ENCODE data around the gene ITGA11.
A peak's percentile ranks its signal among the peaks of the same experiment; 100 is the strongest.

The ITGA11 gene

DNA sequence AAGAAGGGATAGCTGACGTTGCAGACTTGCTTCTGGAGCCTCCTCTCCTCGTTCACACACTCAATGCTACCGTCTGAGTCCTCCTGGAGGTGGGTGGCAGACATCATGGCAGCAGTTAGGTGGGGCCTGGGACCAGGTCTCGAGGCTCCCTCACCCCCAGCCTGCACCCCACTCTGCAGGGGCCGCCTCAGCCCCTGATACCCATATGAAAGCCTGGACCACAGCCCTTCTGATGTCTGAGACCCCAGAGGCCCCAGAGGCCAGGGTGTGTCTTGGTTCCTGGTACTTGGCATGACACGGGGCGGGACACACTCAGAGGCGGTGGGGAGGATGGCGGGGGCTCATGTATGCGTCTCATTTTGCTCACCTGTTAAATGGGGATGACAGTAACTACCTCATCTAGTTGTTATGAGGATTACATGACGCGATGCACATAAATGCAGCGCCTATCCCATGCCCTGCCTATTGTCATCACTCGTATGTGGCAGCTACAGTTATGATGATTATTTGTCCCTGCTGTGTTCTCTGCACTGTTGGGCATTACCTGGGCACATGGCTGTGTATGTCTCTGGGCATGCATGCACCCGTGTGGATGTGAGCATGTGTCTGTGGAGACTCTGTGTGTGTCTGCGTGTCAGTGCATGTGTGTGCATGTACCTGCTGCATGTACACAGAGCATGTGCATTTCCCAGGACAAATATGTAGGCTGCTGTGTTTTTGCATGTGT is 114.5 kb downstream of the ITGA11 start:
- TF ChIP-seq CTCF (IDR thresholded peaks at IDR 0.05) = no peak
- peak; percentile 56 for DNase-seq (ENCODE audit: low spot score)
- no peak overlapping the region for H3K4me3 ChIP-seq
- no peak overlapping the region for H3K27ac ChIP-seq

- TF ChIP-seq CTCF (IDR thresholded peaks at IDR 0.05) = no peak
- peak; percentile 53 for DNase-seq (ENCODE audit: low spot score)
- H3K27ac ChIP-seq = peak overlapping the region in 1 of 2 donors; percentile 3
- no peak overlapping the region for H3K4me3 ChIP-seq
Observed at GRCh38 chr15:68316061-68316804, 115.7 kb downstream of the ITGA11 start.

- DNase-seq (ENCODE audit: low spot score) = peak; percentile 72
- no peak overlapping the region for H3K27ac ChIP-seq
- TF ChIP-seq CTCF (IDR thresholded peaks at IDR 0.05) = no peak
- no peak overlapping the region for H3K4me3 ChIP-seq
Observed at GRCh38 chr15:68315495-68316031, 116.4 kb downstream of the ITGA11 start.

- no peak overlapping the region for H3K27ac ChIP-seq
- no peak for TF ChIP-seq CTCF (IDR thresholded peaks at IDR 0.05)
- DNase-seq (ENCODE audit: low spot score) = peak; percentile 2
- H3K4me3 ChIP-seq = no peak overlapping the region
Observed at GRCh38 chr15:68315035-68315434, 116.9 kb downstream of the ITGA11 start.

- peak; percentile 31 for DNase-seq (ENCODE audit: low spot score)
- Histone ChIP-seq H3K4me3 (no peak overlapping the region), H3K27ac (no peak overlapping the region)
- TF ChIP-seq CTCF (IDR thresholded peaks at IDR 0.05) = no peak
Observed at GRCh38 chr15:68314563-68314962, 117.4 kb downstream of the ITGA11 start.

- no peak for TF ChIP-seq CTCF (IDR thresholded peaks at IDR 0.05)
- DNase-seq (ENCODE audit: low spot score) = peak; percentile 62
- peak overlapping the region; percentile 15 to 52 for H3K27ac ChIP-seq
- H3K4me3 ChIP-seq = no peak overlapping the region
Observed at GRCh38 chr15:68313501-68314410, 118.2 kb downstream of the ITGA11 start.
